Measurements from ENCODE around the gene TMF1.

DNA sequence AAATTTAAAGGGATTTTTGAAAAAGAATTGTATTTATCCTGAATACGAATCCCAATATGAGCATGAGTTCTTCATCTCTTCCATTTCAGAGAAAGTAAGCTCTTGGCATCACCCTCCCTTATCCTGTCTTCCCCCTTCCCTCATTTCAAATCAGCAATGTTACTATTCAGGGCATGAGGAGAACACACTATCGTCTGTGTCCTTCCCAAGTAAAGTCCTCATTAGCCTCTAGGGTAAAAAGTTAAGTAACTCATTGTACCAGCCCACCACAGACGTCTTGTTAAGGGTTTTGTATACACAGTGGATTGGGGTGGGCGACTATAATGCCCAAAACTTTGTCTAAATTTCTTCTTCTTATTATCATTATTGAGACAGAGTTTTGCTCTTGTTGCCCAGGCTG lies 47.4 kb upstream of the TMF1 start:
- no peak for TF ChIP-seq POLR2A (IDR thresholded peaks at IDR 0.05)
- TF ChIP-seq, protein P1, sequence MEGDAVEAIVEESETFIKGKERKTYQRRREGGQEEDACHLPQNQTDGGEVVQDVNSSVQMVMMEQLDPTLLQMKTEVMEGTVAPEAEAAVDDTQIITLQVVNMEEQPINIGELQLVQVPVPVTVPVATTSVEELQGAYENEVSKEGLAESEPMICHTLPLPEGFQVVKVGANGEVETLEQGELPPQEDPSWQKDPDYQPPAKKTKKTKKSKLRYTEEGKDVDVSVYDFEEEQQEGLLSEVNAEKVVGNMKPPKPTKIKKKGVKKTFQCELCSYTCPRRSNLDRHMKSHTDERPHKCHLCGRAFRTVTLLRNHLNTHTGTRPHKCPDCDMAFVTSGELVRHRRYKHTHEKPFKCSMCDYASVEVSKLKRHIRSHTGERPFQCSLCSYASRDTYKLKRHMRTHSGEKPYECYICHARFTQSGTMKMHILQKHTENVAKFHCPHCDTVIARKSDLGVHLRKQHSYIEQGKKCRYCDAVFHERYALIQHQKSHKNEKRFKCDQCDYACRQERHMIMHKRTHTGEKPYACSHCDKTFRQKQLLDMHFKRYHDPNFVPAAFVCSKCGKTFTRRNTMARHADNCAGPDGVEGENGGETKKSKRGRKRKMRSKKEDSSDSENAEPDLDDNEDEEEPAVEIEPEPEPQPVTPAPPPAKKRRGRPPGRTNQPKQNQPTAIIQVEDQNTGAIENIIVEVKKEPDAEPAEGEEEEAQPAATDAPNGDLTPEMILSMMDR (IDR thresholded peaks at IDR 0.05) = no peak

All from Peyer's patch (tissue), 4 donors.